AG04449 (cell line): Measurements from ENCODE around the gene GRIN3B.
A peak's percentile ranks its signal among the peaks of the same experiment; 100 is the strongest.

ENCODE experiments used
- CTCF ChIA-PET: fragments of 350-600 bp; formaldehyde crosslinking; extraction: SDS; loops from one replicate; lab custom pipeline; 2021; ENCODE audit warnings: antibody characterized with exemption; lab: Yijun Ruan, JAX
- POLR2A ChIA-PET: fragments of 400-600, 350-600 bp; formaldehyde crosslinking; extraction: SDS; loops from one replicate; lab custom pipeline; 2020; ENCODE audit warnings: antibody characterized with exemption, inconsistent platforms; lab: Yijun Ruan, JAX
- DNase-seq: peaks from one replicate; pipeline ENCODE4 v3.0.0-alpha.2; 2010; ENCODE audit warnings: low read depth, low spot score
- H3K4me3 ChIP-seq: 2 replicates; pipeline ENCODE4 v1.5.1; 2011; ENCODE audit warnings: low read depth, mild to moderate bottlenecking, control low read depth, low read length
- TF ChIP-seq, protein P1 (sequence below): IDR thresholded peaks from one replicate; pipeline ENCODE4 v1.5.1; 2011; ENCODE audit warnings: mild to moderate bottlenecking, moderate library complexity, low read length, control low read depth, inconsistent platforms; ENCODE audit not compliant: insufficient read depth; ENCODE audit errors: missing control alignments

GRIN3B gene

DNA sequence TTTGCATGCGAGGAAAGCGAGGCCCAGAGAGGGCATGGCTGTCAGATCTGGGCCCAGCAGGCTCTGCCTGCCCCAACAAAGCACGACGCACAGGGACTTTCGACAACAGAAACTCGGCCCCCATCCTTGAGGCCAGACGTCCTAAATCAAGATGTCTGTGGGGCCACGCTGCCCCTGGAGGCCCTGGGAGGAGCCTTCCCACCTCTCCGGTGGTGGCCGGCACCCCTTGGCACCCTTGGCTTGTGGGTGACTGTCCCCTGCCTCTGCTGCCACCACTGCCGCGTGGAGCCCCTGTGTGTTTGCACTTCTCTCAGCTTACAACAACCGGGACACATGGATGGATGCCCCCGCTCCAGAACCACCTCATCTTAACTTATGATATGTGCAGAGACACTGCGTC lies 11.7 kb upstream of the GRIN3B start:
- no peak overlapping the region for H3K4me3 ChIP-seq
- CTCF ChIA-PET, result interaction anchor here (0.5 to 13.4 kb wide), 3 partner anchors 17 to 253 kb away, joined by 3 to 259 read pairs (median 3); partner anchors contain the start of genes ATP5F1D and KISS1R
- TF ChIP-seq, protein P1, sequence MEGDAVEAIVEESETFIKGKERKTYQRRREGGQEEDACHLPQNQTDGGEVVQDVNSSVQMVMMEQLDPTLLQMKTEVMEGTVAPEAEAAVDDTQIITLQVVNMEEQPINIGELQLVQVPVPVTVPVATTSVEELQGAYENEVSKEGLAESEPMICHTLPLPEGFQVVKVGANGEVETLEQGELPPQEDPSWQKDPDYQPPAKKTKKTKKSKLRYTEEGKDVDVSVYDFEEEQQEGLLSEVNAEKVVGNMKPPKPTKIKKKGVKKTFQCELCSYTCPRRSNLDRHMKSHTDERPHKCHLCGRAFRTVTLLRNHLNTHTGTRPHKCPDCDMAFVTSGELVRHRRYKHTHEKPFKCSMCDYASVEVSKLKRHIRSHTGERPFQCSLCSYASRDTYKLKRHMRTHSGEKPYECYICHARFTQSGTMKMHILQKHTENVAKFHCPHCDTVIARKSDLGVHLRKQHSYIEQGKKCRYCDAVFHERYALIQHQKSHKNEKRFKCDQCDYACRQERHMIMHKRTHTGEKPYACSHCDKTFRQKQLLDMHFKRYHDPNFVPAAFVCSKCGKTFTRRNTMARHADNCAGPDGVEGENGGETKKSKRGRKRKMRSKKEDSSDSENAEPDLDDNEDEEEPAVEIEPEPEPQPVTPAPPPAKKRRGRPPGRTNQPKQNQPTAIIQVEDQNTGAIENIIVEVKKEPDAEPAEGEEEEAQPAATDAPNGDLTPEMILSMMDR, result no peak
- POLR2A ChIA-PET, result interaction anchor here (0.6 kb wide), 1 partner anchor 85 kb away, joined by 3 read pairs; no protein-coding TSS in a partner anchor
- no peak for DNase-seq

DNA sequence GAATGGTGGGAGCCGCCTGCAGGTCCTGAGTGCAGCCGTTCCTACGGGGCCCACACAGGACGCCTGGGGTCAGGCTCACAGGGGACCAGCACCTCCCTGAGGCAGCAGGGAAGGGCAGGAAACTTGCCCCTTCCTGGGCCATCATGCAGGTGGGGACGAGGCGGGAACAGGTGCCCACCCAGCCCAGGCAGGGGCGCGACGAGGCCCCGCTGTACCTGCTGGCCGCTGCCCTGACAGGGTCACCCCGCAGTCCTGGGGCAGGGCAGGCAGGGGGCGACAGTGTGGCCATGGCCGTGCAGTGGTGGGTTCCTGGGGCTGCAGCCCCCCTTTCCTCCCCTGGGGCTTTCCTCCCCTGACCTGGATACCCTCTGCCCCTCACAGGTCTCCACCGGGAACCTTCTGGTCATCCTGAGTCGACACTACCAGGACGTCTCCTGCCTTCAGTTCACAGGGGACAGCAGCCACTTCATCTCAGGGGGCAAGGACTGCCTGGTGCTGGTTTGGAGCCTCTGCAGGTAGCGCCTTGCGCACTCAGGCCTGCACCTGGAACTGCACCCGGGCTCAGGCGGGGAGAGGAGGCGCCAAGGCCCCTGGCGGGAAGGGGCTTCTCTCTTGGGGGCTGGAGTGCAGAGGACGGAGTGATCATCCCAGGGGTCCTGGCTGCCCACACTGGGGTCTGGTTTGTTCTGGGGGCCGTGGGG lies 10.7 kb upstream of the GRIN3B start:
- no peak overlapping the region for H3K4me3 ChIP-seq
- POLR2A ChIA-PET, result no interaction called here
- CTCF ChIA-PET, result interaction anchor here (1.0 kb wide), 1 partner anchor 252 kb away, joined by 3 read pairs; the partner anchor contains the start of gene ATP5F1D
- no peak for DNase-seq
- TF ChIP-seq, protein P1, result peak; percentile 28

DNA sequence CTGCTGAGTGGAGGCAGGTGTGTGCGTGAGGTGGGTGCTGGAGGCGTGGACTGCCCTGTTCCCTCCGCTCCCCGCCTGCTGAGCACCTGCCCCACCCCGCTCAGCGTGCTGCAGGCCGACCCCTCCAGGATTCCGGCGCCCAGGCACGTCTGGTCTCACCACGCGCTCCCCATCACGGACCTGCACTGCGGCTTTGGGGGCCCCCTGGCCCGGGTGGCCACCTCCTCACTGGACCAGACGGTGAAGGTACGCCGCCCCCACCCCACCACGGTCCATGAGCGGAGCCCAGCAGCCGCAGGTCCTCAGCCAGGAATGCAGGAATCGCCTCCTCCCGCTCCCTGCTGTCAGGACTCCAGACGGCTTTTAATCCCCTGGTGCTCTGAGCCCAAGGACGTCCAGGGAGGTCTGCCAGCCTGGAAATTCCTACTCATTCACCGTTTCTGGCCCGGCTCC lies 10.1 kb upstream of the GRIN3B start:
- CTCF ChIA-PET, result interaction anchor here (0.6 kb wide), 1 partner anchor 18 kb away, joined by 3 read pairs; no protein-coding TSS in a partner anchor
- DNase-seq, result no peak
- no peak overlapping the region for H3K4me3 ChIP-seq
- POLR2A ChIA-PET, result no interaction called here
- TF ChIP-seq, protein P1, result no peak

DNA sequence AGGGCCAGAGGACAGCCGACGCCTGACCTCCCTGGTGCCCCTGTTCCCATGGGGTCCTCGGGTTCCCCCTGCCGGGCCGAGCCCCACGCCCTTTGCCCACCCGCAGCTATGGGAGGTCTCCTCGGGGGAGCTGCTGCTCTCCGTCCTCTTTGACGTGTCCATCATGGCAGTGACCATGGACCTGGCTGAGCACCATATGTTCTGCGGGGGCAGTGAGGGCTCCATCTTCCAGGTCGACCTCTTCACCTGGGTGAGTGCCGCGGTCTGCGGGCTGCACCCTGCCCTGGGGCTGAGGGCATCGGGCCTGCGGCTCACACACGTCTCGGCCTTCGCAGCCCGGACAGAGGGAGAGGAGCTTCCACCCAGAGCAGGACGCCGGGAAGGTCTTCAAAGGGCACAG lies 9.5 kb upstream of the GRIN3B start:
- ChIA-PET POLR2A (no interaction called here), CTCF (interaction anchor here (0.8 kb wide), 1 partner anchor 9 kb away, joined by 3 read pairs; no protein-coding TSS in a partner anchor)
- no peak overlapping the region for H3K4me3 ChIP-seq
- TF ChIP-seq, protein P1, result no peak
- DNase-seq, result no peak

DNA sequence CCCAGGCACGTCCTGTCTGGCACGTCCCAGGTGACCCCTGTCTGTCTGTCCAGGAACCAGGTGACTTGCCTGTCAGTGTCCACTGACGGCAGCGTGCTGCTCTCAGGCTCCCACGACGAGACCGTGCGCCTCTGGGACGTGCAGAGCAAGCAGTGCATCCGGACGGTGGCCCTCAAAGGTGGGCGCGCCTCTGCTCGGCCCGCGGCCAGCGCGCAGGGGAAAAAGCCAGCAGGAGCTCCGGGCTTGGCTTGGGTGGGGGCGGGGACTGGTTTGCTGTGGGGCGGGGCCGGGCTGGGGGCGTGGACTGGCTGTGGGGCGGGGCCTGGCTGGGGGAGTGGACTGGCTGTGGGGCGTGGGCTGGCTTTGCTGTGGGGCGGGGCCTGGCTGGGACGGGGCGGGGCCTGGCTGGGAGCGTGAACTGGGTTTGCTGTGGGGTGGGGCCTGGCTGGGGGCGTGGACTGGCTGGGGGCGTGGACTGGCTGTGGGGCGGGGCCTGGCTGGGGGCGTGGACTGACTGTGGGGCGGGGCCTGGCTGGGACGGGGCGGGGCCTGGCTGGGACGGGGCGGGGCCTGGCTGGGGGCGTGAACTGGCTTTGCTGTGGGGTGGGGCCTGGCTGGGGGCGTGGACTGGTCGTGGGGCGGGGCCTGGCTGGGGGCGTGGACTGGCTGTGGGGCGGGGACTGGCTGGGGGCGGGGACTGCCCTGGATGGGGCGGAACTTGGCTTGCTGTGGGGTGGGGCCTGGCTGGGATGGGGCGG lies 8.9 kb upstream of the GRIN3B start:
- DNase-seq, result no peak
- ChIA-PET CTCF (interaction anchor here (0.8 kb wide), 1 partner anchor 9 kb away, joined by 3 read pairs; no protein-coding TSS in a partner anchor), POLR2A (no interaction called here)
- no peak overlapping the region for H3K4me3 ChIP-seq
- TF ChIP-seq, protein P1, result no peak
